H9 (cell line): ENCODE data around the gene ADAMTS8. TPM values are rescaled to one million over a fixed set of nuclear protein-coding genes. Genes with fewer than 3 reads are reported as not detected.

Experiments used
- DNase-seq: peaks from one replicate; pipeline ENCODE4 v3.0.0-alpha.2; 2017
- H2AFZ ChIP-seq: one replicate; pipeline ENCODE4 v1.6.1; 2013; ENCODE audit warnings: mild to moderate bottlenecking, low read length, control low read depth, moderate library complexity
- H2AK5ac ChIP-seq: 2 replicates; pipeline ENCODE4 v1.6.1; 2013; ENCODE audit warnings: low read length, control low read depth, mixed read lengths; ENCODE audit not compliant: insufficient read length
- H2BK120ac ChIP-seq: one replicate; pipeline ENCODE4 v1.6.1; 2013; ENCODE audit warnings: low read depth, mild to moderate bottlenecking, low read length, control low read depth, inconsistent platforms; ENCODE audit not compliant: poor library complexity, severe bottlenecking
- H2BK12ac ChIP-seq: 2 replicates; pipeline ENCODE4 v1.6.1; 2013; ENCODE audit warnings: low read length, control low read depth, mixed read lengths, low read depth; ENCODE audit not compliant: insufficient read length
- H2BK15ac ChIP-seq: 2 replicates; pipeline ENCODE4 v1.6.1; 2013; ENCODE audit warnings: low read depth, low read length, control low read depth
- H2BK20ac ChIP-seq: one replicate; pipeline ENCODE4 v1.6.1; 2013; ENCODE audit warnings: low read depth, mild to moderate bottlenecking, low read length, control low read depth, inconsistent platforms; ENCODE audit not compliant: poor library complexity, severe bottlenecking
- H2BK5ac ChIP-seq: 2 replicates; pipeline ENCODE4 v1.6.1; 2013; ENCODE audit warnings: low read length, control low read depth, mixed read lengths; ENCODE audit not compliant: insufficient read length
- H3K14ac ChIP-seq: 2 replicates; pipeline ENCODE4 v1.6.1; 2013; ENCODE audit warnings: low read length, control low read depth; ENCODE audit not compliant: insufficient read depth
- H3K18ac ChIP-seq: 2 replicates; pipeline ENCODE4 v1.6.1; 2013; ENCODE audit warnings: low read depth, mild to moderate bottlenecking, mixed read lengths, low read length, control low read depth; ENCODE audit not compliant: insufficient read length
- H3K23ac ChIP-seq: 2 replicates; pipeline ENCODE4 v1.6.1; 2013; ENCODE audit warnings: low read length, control low read depth, mixed read lengths, low read depth; ENCODE audit not compliant: insufficient read length
- H3K23me2 ChIP-seq: 2 replicates; pipeline ENCODE4 v1.6.1; 2013; ENCODE audit warnings: low read depth, mild to moderate bottlenecking, mixed read lengths, low read length, control low read depth; ENCODE audit not compliant: insufficient read length, poor library complexity, severe bottlenecking
- H3K27ac ChIP-seq: 2 replicates; pipeline ENCODE4 v1.5.1; 2013; ENCODE audit warnings: low read length, control low read depth, mixed read lengths, low read depth; ENCODE audit not compliant: insufficient read length
- H3K27me3 ChIP-seq: 2 replicates; pipeline ENCODE4 v1.6.1; 2013; ENCODE audit warnings: low read length, control low read depth, inconsistent platforms; ENCODE audit not compliant: insufficient read depth
- H3K4ac ChIP-seq: 2 replicates; pipeline ENCODE4 v1.6.1; 2013; ENCODE audit warnings: low read depth, mild to moderate bottlenecking, control low read depth, inconsistent platforms, low read length, moderate library complexity
- H3K4me1 ChIP-seq: 2 replicates; pipeline ENCODE4 v1.6.1; 2013; ENCODE audit warnings: low read length, control low read depth, inconsistent platforms; ENCODE audit not compliant: insufficient read depth
- H3K4me2 ChIP-seq: 2 replicates; pipeline ENCODE4 v1.6.1; 2013; ENCODE audit warnings: low read length, control low read depth, mixed read lengths; ENCODE audit not compliant: insufficient read length, insufficient read depth
- H3K56ac ChIP-seq: 2 replicates; pipeline ENCODE4 v1.6.1; 2013; ENCODE audit warnings: low read depth, mild to moderate bottlenecking, mixed read lengths, low read length, control low read depth; ENCODE audit not compliant: insufficient read length
- H3K79me1 ChIP-seq: 2 replicates; pipeline ENCODE4 v1.6.1; 2013; ENCODE audit warnings: low read depth, mild to moderate bottlenecking, moderate library complexity, low read length, control low read depth, inconsistent platforms; ENCODE audit not compliant: insufficient read depth, poor library complexity, severe bottlenecking
- H3K79me2 ChIP-seq: 2 replicates; pipeline ENCODE4 v1.6.1; 2013; ENCODE audit warnings: low read length, control low read depth, inconsistent platforms; ENCODE audit not compliant: insufficient read depth
- H3K9ac ChIP-seq: 2 replicates; pipeline ENCODE4 v1.6.1; 2013; ENCODE audit warnings: low read length, control low read depth, mixed read lengths; ENCODE audit not compliant: insufficient read length; ENCODE audit errors: extremely low read depth
- H3K9me3 ChIP-seq: one replicate; pipeline ENCODE4 v1.6.1; 2013; ENCODE audit warnings: low read depth, low read length, inconsistent platforms; ENCODE audit not compliant: control insufficient read depth
- H3T11ph ChIP-seq: one replicate; pipeline ENCODE4 v1.6.1; 2013; ENCODE audit warnings: mild to moderate bottlenecking, low read length, control low read depth, inconsistent platforms
- H4K20me1 ChIP-seq: one replicate; pipeline ENCODE4 v1.6.1; 2013; ENCODE audit not compliant: control insufficient read depth, insufficient read length, insufficient read depth
- H4K5ac ChIP-seq: 2 replicates; pipeline ENCODE4 v1.6.1; 2013; ENCODE audit warnings: low read depth, mild to moderate bottlenecking, mixed read lengths, low read length, control low read depth; ENCODE audit not compliant: insufficient read length
- H4K8ac ChIP-seq: replicated peaks from 2 replicates; pipeline ENCODE4 v1.6.1; 2013; ENCODE audit warnings: low read length, control low read depth, mixed read lengths, low read depth; ENCODE audit not compliant: insufficient read length
- H4K91ac ChIP-seq: 2 replicates; pipeline ENCODE4 v1.6.1; 2013; ENCODE audit warnings: low read depth, mild to moderate bottlenecking, moderate library complexity, mixed read lengths, low read length, control low read depth; ENCODE audit not compliant: insufficient read length
- H3K27ac Mint-ChIP-seq, 3 experiments: 2 replicates in 2 of 3; 3 replicates in 1 of 3; pipeline ENCODE4 v1.8.0; 2020 to 2021; ENCODE audit warnings: mixed read lengths in 3 of 3, mild to moderate bottlenecking in 1 of 3, moderate library complexity in 1 of 3
- H3K27me3 Mint-ChIP-seq: 2 replicates; pipeline ENCODE4 v1.8.0; 2021; ENCODE audit warnings: low read depth, mild to moderate bottlenecking, moderate library complexity, mixed read lengths
- H3K36me3 Mint-ChIP-seq, 3 experiments: 2 replicates in 2 of 3; 3 replicates in 1 of 3; pipeline ENCODE4 v1.8.0; 2020 to 2021; ENCODE audit warnings: low read depth in 3 of 3, mixed read lengths in 3 of 3; ENCODE audit not compliant: insufficient read depth in 1 of 3
- H3K4me1 Mint-ChIP-seq, 2 experiments: 2 replicates each; pipeline ENCODE4 v1.8.0; 2020; ENCODE audit warnings: mixed read lengths in 2 of 2
- H3K4me3 Mint-ChIP-seq, 2 experiments: 2 replicates in 1 of 2; 3 replicates in 1 of 2; pipeline ENCODE4 v1.8.0; 2020 to 2021; ENCODE audit warnings: mild to moderate bottlenecking in 2 of 2, mixed read lengths in 2 of 2, moderate library complexity in 1 of 2
- H3K9me3 Mint-ChIP-seq, 2 experiments: 2 replicates in 1 of 2; 3 replicates in 1 of 2; pipeline ENCODE4 v1.8.0; 2020; ENCODE audit warnings: mild to moderate bottlenecking in 2 of 2, mixed read lengths in 2 of 2, moderate library complexity in 1 of 2
- WGBS: extraction: QIAGEN DNeasy Blood & Tissue Kit; methylation state at CpG from one replicate; pipeline ENCODE4 v1.1.7; 2013; ENCODE audit warnings: missing lambda C conversion rate, low lambda C conversion rate, mixed read lengths; ENCODE audit not compliant: insufficient read length; ENCODE audit errors: extremely low coverage; 5-methylcytosine and 5-hydroxymethylcytosine counted together
- total RNA-seq: library from RNA; stranded (reverse); gene quantifications from 2 replicates; pipeline ENCODE4 v1.2.1, GENCODE V29; 2021
- TF ChIP-seq, protein P1 (sequence below): fragments of 200-600 bp; sonication (generic); conservative IDR thresholded peaks from 3 replicates; pipeline ENCODE4 v1.8.0; 2021; ENCODE audit warnings: antibody characterized with exemption, mild to moderate bottlenecking

The ADAMTS8 gene
- total RNA-seq, 1 experiment from 2014 or later = 5.0 TPM

DNA sequence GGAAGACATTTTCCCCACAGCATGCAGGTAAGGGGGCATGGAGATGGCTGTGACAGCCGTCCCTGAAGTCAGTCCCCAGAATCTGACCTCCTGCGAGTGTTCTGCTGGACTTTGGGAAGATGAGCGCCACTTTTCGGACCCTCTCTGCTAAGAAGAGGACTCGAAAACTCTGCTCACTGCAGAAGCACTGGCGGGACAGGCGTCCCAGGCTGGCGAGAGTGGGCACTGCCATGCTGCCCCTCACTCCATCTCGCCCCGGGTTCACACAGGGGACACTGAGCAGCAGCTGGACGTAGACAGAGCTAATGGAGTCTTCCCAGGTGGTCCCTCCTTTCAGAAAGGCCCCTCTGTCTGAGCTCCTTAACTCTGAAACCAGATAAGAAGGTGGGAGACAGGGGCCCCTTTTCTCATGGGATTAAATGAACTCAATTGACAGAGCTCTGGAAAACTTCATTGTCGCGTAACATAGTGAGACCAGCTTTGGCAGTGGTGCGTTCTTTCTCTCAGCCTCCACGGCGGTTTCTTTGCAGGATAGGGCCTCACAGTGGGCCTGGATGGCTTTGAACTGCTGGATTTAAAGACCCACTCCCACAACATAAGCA is 4.8 kb downstream of the ADAMTS8 start:
- Histone ChIP-seq H2AK5ac (no peak overlapping the region), H3K27me3 (peaks cover 8% of the 10 kb centered on the region), H3K56ac (no peak overlapping the region), H3K27ac (no peak overlapping the region), H3K23me2 (peaks cover 10% of the 10 kb centered on the region), H3K14ac (no peak overlapping the region), H3K4ac (no peak overlapping the region), H2BK12ac (no peak overlapping the region), H3K23ac (no peak overlapping the region), H3K79me2 (no peaks in the 10 kb centered on the region), H2BK20ac (no peak overlapping the region), H4K91ac (no peak overlapping the region), H3K4me2 (no peak overlapping the region), H3K79me1 (no peaks in the 10 kb centered on the region), H4K5ac (no peak overlapping the region), H3K4me1 (no peaks in the 10 kb centered on the region; the same call in 1 of the 2 replicates), H4K8ac (no peak overlapping the region), H2AFZ (no peak overlapping the region), H4K20me1 (no peaks in the 10 kb centered on the region), H3T11ph (no peak overlapping the region), H3K9me3 (no peaks in the 10 kb centered on the region), H2BK15ac (no peak overlapping the region), H3K9ac (no peak overlapping the region), H3K18ac (no peak overlapping the region), H2BK120ac (no peak overlapping the region), H2BK5ac (no peak overlapping the region)
- TF ChIP-seq, protein P1, sequence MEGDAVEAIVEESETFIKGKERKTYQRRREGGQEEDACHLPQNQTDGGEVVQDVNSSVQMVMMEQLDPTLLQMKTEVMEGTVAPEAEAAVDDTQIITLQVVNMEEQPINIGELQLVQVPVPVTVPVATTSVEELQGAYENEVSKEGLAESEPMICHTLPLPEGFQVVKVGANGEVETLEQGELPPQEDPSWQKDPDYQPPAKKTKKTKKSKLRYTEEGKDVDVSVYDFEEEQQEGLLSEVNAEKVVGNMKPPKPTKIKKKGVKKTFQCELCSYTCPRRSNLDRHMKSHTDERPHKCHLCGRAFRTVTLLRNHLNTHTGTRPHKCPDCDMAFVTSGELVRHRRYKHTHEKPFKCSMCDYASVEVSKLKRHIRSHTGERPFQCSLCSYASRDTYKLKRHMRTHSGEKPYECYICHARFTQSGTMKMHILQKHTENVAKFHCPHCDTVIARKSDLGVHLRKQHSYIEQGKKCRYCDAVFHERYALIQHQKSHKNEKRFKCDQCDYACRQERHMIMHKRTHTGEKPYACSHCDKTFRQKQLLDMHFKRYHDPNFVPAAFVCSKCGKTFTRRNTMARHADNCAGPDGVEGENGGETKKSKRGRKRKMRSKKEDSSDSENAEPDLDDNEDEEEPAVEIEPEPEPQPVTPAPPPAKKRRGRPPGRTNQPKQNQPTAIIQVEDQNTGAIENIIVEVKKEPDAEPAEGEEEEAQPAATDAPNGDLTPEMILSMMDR = no peak
- no CpG with 5 or more reads among the region's 16 CpGs for WGBS
- H3K27me3 Mint-ChIP-seq = peaks cover 38% of the 10 kb centered on the region
- peaks cover 30 to 36% of the 10 kb centered on the region in 2 experiments for H3K4me1 Mint-ChIP-seq
- peak overlapping the region in 1 of 3 experiments; percentile 52; a peak in 1 of 7 replicates for H3K27ac Mint-ChIP-seq
- H3K4me3 Mint-ChIP-seq = no peak overlapping the region
- H3K9me3 Mint-ChIP-seq = peaks cover 0 to 2% of the 10 kb centered on the region in 2 experiments; a peak in 3 of 5 replicates
- peaks cover 0 to 30% (median 2%) of the 10 kb centered on the region in 3 experiments; a peak in 4 of 7 replicates for H3K36me3 Mint-ChIP-seq
- DNase-seq = no peak
